Measurements from ENCODE around the gene GALNS.

GRCh38 chr16:88779406-88780141 lies 77.2 kb downstream of the GALNS start:
- no peak for TF ChIP-seq CTCF (conservative IDR thresholded peaks at IDR 0.05; ENCODE audit: low read depth, low read length)
- TF ChIP-seq RAD21 (IDR thresholded peaks at IDR 0.05; ENCODE audit: low read length): no peak
- TF ChIP-seq POLR2A (IDR thresholded peaks at IDR 0.05; ENCODE audit: low read depth, low read length): no peak
- TF ChIP-seq FOS (IDR thresholded peaks at IDR 0.05; ENCODE audit: low read depth, low read length): no peak
- TF ChIP-seq SMC3 (IDR thresholded peaks at IDR 0.05; ENCODE audit: low read depth, low read length): no peak
- no peak for TF ChIP-seq RCOR1 (IDR thresholded peaks at IDR 0.05; ENCODE audit: insufficient replicate concordance, low read length)
- no peak for TF ChIP-seq MXI1 (IDR thresholded peaks at IDR 0.05; ENCODE audit: borderline replicate concordance, low read depth, low read length)
- no peak for TF ChIP-seq MAFK (IDR thresholded peaks at IDR 0.05; ENCODE audit: low read depth, low read length)
- no peak for TF ChIP-seq MAZ (IDR thresholded peaks at IDR 0.05; ENCODE audit: borderline replicate concordance, low read depth, low read length)
- TF ChIP-seq BHLHE40 (IDR thresholded peaks at IDR 0.05; ENCODE audit: low read depth, low read length): no peak

Data from IMR-90 (cell line).